Right forelimb (tissue), 1 donor: Measurements from ENCODE around the gene FKBP1B.
"Not testable (repeated sequence)": the region's sequence is repeated elsewhere in the genome, so short reads cannot be mapped to it uniquely, and the experiment has no call there.

ENCODE experiments used
- DNase-seq: peaks from one replicate; pipeline ENCODE4 v3.0.0-alpha.2; 2018

The FKBP1B gene

GRCh38 chr2:24104906-24105305 lies 55.4 kb downstream of the FKBP1B start:
- no peak for DNase-seq

DNA sequence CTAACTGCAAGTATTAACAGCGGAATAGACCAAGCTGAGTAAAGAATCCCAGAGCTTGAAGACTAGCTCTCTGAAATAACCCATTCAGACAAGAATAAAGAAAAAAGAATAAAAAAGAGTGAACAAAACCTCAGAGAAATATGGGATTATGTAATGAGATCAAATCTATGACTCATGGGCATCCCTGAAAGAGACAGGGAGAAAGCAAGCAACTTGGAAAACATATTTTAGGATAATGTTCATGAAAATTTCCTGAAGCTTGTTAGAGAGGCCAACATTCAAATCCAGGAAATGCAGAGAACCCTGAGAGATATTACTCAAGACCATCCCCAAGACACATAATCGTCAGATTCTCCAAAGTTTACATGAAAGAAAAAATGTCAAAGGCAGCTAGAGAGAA lies 56.3 kb downstream of the FKBP1B start:
- no peak for DNase-seq

DNA sequence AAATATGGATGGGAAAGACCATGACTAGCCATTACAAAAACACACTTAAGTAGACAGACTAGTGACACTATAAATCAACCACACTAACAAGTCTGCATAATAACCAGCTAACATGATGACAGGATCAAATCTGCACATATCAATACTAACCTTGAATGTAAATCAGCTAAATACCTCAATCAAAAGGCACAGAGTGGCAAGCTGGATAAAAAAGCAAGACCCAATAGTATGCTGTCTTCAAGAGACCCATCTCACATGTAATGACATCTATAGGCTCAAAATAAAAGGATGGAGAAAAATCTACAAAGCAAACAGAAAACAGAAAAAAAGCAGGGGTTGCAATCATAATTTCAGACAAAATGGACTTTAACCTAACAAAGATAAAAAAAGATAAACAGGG lies 57.2 kb downstream of the FKBP1B start:
- no peak for DNase-seq

DNA sequence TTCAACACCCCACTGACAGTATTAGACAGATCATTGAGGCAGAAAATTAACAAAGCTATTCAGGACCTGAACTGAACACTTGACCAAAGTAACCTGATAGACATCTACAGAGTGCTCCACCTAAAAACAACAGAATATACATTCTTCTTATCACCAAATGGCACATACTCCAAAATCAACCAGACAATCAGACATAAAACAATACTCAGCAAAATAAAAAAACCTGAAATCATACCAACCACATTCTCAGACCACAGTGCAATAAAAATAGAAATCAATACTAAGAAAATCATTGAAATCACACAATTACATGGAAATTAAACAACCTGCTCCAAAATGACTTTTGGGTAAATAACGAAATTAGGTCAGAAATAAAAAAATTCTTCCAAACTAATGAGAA lies 57.8 kb downstream of the FKBP1B start:
- no peak for DNase-seq

DNA sequence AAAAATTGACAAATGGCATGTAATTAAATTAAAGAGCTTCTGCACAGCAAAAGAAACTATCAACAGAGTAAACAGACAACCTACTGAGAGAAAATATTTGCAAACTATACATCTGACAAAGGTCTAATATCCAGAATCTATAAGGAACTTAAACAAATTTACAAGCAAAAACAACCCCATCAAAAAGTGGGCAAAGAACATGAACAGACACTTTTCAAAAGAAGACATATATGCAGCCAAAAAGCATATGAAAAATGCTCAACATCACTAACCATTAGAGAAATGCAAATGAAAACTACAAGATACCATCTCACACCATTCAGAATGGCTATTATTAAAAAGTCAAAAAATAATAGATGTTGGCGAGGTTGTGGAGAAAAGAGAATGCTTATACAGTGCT lies 59.9 kb downstream of the FKBP1B start:
- DNase-seq, result not testable (repeated sequence)

DNA sequence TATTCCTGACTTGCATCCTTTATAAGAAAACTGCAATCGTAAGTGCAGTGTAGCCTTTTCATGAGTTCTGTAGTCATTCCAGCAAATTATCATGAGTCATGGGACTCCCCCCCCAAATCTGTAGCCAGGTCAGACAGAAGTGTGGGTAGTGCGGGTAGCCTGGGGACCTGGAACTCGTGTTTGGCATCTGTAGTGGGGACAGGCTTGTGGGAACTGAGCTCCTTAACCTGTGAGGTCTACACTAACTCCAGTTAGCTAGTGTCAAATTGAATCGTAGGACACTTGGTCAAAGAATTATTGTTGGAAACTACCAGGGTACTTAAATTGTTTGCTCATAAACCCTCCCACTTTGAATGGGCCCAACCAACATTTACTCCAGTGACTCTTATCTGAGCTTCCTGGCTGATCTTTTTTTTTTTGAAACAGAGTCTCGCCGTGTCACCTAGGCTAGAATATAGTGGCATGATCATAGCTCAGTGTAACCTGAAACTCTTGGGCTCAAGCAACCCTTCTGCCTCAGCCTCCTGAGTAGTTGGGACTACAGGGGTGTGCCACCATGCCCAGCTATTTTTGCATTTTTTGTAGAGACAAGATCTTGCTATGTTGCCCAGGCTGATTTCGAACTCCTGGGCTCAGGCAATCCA lies 61.2 kb downstream of the FKBP1B start:
- DNase-seq, result no peak

DNA sequence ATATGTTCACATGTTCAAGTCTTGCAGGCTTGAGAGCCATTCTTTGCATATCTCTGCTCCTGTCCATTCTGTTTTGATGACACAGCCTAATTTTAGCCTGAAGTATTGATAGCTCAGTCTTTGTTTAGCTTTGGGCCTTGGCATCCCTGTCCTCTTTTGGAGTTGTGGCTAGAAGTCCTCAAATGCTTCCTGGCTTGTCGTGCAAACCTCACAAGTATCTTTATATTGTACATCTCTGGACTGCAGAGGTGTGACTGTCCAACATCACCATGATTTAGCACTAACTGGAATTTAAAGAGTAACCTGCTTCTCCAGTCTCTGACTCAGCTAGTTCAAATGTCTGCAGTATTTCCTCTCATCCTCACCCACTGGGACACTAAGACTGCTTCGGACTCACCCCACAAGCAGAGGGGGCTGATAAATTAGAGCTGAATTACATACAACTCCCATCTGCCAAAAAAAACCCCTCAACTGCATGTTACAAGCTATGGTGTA lies 61.9 kb downstream of the FKBP1B start:
- DNase-seq, result no peak
